ENCODE measurements around the gene GPR65. TPM values are rescaled to one million over a fixed set of nuclear protein-coding genes. Genes with fewer than 3 reads are reported as not detected.

Gene GPR65
- total RNA-seq, 2 experiments from 2014 or later, result 16.9 to 17.1 TPM

DNA sequence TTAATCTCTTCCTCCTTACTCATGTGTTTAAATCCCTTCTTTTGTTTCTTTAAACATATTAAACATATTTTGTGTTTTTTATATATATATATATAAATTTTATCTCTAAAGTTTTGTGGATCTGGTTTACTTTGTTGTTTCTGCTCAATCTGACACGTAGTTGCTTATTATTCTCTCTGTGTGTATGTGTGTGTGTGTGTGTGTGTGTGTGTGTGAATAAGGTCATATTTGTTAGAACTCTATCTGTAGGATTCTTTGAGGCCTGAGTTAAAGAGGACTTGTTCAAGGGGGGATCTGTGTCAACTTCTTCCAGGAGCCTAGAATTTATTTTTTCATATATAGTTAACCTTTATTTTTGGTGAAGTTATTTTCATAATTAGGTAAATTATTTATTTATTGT, 2.7 kb downstream of the GPR65 start:
- H3K4me3 Mint-ChIP-seq, result peak overlapping the region; percentile 93
- intact Hi-C loops (cut with micrococcal nuclease), result loop anchor here (5.0 kb wide), 2 partner anchors 55 to 160 kb away; no protein-coding TSS in a partner anchor
- peaks cover 64% of the 10 kb centered on the region for H3K4me1 Mint-ChIP-seq (ENCODE audit: low read depth)
- no peak for DNase-seq
- H3K36me3 Mint-ChIP-seq (ENCODE audit: low read depth), result peaks cover 61% of the 10 kb centered on the region
- TF ChIP-seq, protein P1, sequence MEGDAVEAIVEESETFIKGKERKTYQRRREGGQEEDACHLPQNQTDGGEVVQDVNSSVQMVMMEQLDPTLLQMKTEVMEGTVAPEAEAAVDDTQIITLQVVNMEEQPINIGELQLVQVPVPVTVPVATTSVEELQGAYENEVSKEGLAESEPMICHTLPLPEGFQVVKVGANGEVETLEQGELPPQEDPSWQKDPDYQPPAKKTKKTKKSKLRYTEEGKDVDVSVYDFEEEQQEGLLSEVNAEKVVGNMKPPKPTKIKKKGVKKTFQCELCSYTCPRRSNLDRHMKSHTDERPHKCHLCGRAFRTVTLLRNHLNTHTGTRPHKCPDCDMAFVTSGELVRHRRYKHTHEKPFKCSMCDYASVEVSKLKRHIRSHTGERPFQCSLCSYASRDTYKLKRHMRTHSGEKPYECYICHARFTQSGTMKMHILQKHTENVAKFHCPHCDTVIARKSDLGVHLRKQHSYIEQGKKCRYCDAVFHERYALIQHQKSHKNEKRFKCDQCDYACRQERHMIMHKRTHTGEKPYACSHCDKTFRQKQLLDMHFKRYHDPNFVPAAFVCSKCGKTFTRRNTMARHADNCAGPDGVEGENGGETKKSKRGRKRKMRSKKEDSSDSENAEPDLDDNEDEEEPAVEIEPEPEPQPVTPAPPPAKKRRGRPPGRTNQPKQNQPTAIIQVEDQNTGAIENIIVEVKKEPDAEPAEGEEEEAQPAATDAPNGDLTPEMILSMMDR (IDR thresholded peaks at IDR 0.05), result no peak
- ChIA-PET CTCF (no interaction called here), POLR2A (interaction anchor here (2.5 to 6.8 kb wide), 2 partner anchors 9 to 14 kb away, joined by 9 to 146 read pairs; partner anchors contain the start of gene GALC)
- H3K27me3 Mint-ChIP-seq, result no peaks in the 10 kb centered on the region
- H3K9me3 Mint-ChIP-seq, result no peaks in the 10 kb centered on the region
- ATAC-seq, result no peak
- H3K27ac Mint-ChIP-seq, result peak overlapping the region; percentile 95

DNA sequence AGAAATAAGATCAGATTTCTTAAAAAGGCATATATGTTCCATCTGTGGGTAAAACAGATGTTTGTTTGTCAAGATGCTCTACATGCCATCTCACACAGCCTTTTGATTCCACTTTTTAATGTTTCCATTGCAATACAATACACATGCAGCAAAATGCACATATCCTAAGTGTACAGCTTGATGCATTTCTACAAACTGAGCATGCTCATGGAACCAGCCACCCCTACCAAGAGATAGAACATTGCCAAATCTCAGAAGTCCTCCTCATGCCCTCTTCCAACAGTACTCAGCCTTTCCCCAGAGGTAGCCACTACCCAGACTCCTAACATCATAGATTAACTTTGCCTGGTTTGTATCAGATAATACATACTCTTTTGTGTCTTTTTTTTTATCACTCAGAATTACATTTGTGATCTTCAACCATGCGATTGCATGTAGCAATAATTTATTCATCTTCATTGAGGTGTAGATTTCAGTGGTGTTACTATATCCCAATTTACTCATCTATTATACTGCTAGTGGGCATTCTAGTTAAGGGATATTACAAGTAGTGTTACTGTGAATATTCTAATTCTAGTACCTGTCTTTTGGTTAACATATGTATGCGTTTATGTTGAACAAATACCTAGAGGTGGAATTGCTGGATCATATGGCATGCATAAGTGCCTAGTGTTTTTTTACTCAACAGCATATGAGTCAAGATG, 3.3 kb downstream of the GPR65 start:
- intact Hi-C loops (cut with micrococcal nuclease), result loop anchor here (5.0 kb wide), 2 partner anchors 56 to 159 kb away; no protein-coding TSS in a partner anchor
- no peaks in the 10 kb centered on the region for H3K9me3 Mint-ChIP-seq
- TF ChIP-seq, protein P1 (IDR thresholded peaks at IDR 0.05), result no peak
- H3K27me3 Mint-ChIP-seq, result no peaks in the 10 kb centered on the region
- ATAC-seq (no peak), DNase-seq (no peak)
- POLR2A ChIA-PET, result interaction anchor here (6.8 kb wide), 1 partner anchor 14 kb away, joined by 146 read pairs; the partner anchor contains the start of gene GALC
- CTCF ChIA-PET, result interaction anchor here (1.9 kb wide), 1 partner anchor 161 kb away, joined by 5 read pairs; no protein-coding TSS in a partner anchor
- peak overlapping the region; percentile 93 for H3K4me3 Mint-ChIP-seq
- peaks cover 59% of the 10 kb centered on the region for H3K36me3 Mint-ChIP-seq (ENCODE audit: low read depth)
- H3K4me1 Mint-ChIP-seq (ENCODE audit: low read depth), result peaks cover 59% of the 10 kb centered on the region
- H3K27ac Mint-ChIP-seq, result peak overlapping the region; percentile 87

DNA sequence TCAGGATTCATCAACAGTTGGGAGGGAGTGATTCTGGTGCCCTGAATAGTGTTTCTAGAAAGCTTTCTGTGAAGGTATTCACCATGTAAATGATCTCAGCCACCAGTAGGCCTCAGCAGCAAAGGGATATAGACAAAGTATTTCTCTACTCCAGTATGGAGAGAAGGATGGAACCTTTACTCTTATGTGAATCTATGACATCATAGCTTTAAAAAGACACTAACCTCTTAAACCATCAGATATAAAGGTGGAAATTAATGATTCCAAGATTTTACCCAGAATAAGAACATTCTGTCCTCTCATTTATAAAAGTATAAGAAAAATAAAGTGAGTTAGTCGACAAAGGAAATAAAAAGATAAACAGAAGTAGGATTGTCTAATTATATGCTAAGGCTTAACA, 4.6 kb downstream of the GPR65 start:
- Mint-ChIP-seq H3K36me3 (ENCODE audit: low read depth) (peaks cover 66% of the 10 kb centered on the region), H3K27me3 (no peaks in the 10 kb centered on the region), H3K27ac (peak overlapping the region; percentile 87), H3K4me3 (peak overlapping the region; percentile 93), H3K4me1 (ENCODE audit: low read depth) (peaks cover 60% of the 10 kb centered on the region), H3K9me3 (no peaks in the 10 kb centered on the region)
- TF ChIP-seq, protein P1 (IDR thresholded peaks at IDR 0.05), result no peak
- DNase-seq (no peak), ATAC-seq (no peak)
- ChIA-PET POLR2A (interaction anchor here (1.0 to 1.4 kb wide), 2 partner anchors 16 to 20 kb away, joined by 3 to 9 read pairs; partner anchors contain the start of gene GALC), CTCF (interaction anchor here (0.7 to 1.9 kb wide), 3 partner anchors 14 to 160 kb away, joined by 3 to 5 read pairs (median 5); no protein-coding TSS in a partner anchor)
- intact Hi-C loops (cut with micrococcal nuclease), result loop anchor here (5.0 kb wide), 2 partner anchors 57 to 158 kb away; no protein-coding TSS in a partner anchor

DNA sequence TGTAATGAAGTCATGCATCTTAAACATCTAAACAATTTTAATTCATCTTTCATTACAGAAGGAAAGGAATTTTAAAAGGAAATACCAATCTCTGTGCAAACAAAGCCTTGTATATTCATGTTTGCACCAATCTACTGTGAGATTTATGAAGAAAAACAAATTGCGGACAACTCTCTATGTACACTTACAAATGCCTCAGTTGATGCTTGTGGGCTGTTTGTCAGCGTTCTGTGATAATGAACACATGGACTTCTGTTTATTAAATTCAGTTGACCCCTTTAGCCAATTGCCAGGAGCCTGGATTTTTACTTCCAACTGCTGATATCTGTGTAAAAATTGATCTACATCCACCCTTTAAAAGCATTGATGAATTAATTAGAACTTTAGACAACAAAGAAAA, 5.4 kb downstream of the GPR65 start:
- ATAC-seq (no peak), DNase-seq (no peak)
- Mint-ChIP-seq H3K27ac (peak overlapping the region; percentile 69), H3K4me1 (ENCODE audit: low read depth) (peaks cover 58% of the 10 kb centered on the region), H3K9me3 (no peaks in the 10 kb centered on the region), H3K36me3 (ENCODE audit: low read depth) (peaks cover 66% of the 10 kb centered on the region), H3K4me3 (peak overlapping the region; percentile 18), H3K27me3 (no peaks in the 10 kb centered on the region)
- CTCF ChIA-PET, result interaction anchor here (1.5 kb wide), 1 partner anchor 66 kb away, joined by 5 read pairs; no protein-coding TSS in a partner anchor
- POLR2A ChIA-PET, result no interaction called here
- TF ChIP-seq, protein P1 (IDR thresholded peaks at IDR 0.05), result no peak
- intact Hi-C loops (cut with micrococcal nuclease), result no loop called here

DNA sequence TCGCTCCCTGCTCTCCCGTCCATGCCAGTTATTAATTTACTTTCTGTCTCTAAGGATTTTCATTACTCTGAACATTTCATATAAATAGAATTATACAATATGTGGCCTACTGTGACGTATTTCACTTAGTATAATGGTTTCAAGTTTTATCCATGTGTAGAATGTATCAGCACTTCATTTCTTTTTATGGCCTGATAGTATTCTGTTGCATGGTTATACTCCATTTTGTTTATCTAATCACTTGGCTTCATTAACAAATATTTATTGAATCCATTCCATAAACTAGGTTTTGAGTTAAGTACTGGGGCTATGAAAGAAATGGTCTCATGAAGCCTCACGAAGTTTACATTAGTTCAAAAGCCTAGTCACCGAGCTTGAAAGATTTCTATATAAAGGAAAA, 7.6 kb downstream of the GPR65 start:
- Mint-ChIP-seq H3K27ac (peak overlapping the region; percentile 12), H3K36me3 (ENCODE audit: low read depth) (peaks cover 68% of the 10 kb centered on the region), H3K4me3 (no peak overlapping the region), H3K9me3 (no peaks in the 10 kb centered on the region), H3K27me3 (no peaks in the 10 kb centered on the region), H3K4me1 (ENCODE audit: low read depth) (peaks cover 67% of the 10 kb centered on the region)
- POLR2A ChIA-PET, result interaction anchor here (1.1 kb wide), 1 partner anchor 19 kb away, joined by 3 read pairs; no protein-coding TSS in a partner anchor
- ATAC-seq (no peak), DNase-seq (no peak)
- intact Hi-C loops (cut with micrococcal nuclease), result no loop called here
- TF ChIP-seq, protein P1 (IDR thresholded peaks at IDR 0.05), result no peak
- CTCF ChIA-PET, result interaction anchor here (1.0 to 2.1 kb wide), 5 partner anchors 17 to 67 kb away, joined by 4 to 8 read pairs (median 4); partner anchors contain the start of gene GALC

Data from activated CD8-positive, alpha-beta T cell treated with anti-CD3 and anti-CD28 coated beads for 36 hours (primary cell).